ENCODE data around the gene TICAM1.
"Not testable (repeated sequence)": the region's sequence is repeated elsewhere in the genome, so short reads cannot be mapped to it uniquely, and the experiment has no call there.

TICAM1 gene

GRCh38 chr19:4791183-4792018 is 40.1 kb downstream of the TICAM1 start, which contains the start of gene FEM1A:
Gene FEM1A (plus strand): TSS chr19:4791734. CDS start chr19:4791855, 121 bp downstream.
- no peak for TF ChIP-seq JUND (IDR thresholded peaks at IDR 0.05; ENCODE audit: low read depth)
- DNase-seq (ENCODE audit: low read depth in 1 of 2, low spot score in 1 of 2): peak; percentile 89 to 100
- in situ Hi-C loops (cut with HindIII; ENCODE audit: low pct_unique_long_range_greater_than_20kb, low sequenced_read_pairs): no loop called here

DNA sequence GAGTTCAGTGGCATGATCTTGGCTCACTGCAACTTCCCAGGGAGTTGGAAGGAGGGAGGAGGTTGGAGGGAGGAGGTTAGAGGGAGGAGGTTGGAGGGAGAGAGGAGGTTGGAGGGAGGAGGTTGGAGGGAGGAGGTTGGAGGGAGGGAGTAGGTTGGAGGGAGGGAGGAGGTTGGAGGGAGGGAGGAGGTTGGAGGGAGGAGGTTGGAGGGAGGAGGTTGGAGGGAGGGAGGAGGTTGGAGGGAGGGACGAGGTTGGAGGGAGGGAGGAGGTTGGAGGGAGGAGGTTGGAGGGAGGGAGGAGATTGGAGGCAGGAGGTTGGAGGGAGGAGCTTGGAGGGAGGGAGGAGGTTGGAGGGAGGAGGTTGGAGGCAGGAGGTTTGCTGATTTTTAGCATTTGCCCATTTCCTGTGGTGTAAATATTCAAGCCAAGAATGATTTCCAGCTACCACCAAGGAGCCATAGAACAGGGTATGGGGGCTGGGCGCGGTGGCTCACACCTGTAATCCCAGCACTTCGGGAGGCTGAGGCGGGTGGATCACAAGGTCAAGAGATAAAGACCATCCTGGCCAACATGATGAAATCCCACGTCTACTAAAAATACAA is 45.0 kb downstream of the TICAM1 start:
- peak in 1 of 2 experiments; percentile 64 for DNase-seq (ENCODE audit: low read depth in 1 of 2, low spot score in 1 of 2)
- in situ Hi-C loops (cut with HindIII; ENCODE audit: low pct_unique_long_range_greater_than_20kb, low sequenced_read_pairs): not testable (repeated sequence)

GRCh38 chr19:4781801-4782200 is 49.7 kb downstream of the TICAM1 start:
- in situ Hi-C loops (cut with HindIII; ENCODE audit: low pct_unique_long_range_greater_than_20kb, low sequenced_read_pairs): no loop called here
- no peak for DNase-seq (ENCODE audit: low read depth in 1 of 2, low spot score in 1 of 2)
- TF ChIP-seq JUND (IDR thresholded peaks at IDR 0.05; ENCODE audit: low read depth): no peak

DNA sequence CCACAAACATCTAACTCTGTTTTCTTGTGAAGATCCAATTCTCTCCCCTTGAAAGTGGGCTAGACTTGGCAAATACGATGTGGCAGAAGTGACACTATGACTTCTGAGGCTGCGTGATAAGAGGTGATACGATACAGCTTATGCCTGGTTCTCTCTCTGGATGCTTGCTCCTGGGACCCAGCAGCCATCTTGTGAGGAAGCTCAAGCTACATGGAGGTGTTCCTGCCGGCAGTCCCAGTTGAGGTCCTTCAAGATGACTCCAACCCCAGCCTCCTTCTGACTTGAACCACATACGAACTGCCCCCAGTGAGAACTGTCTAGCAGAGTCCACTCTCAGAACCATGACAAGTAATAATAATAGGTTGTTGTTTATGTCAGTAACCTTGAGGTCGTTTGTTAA is 50.7 kb downstream of the TICAM1 start:
- TF ChIP-seq JUND (IDR thresholded peaks at IDR 0.05; ENCODE audit: low read depth): no peak
- DNase-seq (ENCODE audit: low read depth in 1 of 2, low spot score in 1 of 2): no peak
- in situ Hi-C loops (cut with HindIII; ENCODE audit: low pct_unique_long_range_greater_than_20kb, low sequenced_read_pairs): no loop called here

DNA sequence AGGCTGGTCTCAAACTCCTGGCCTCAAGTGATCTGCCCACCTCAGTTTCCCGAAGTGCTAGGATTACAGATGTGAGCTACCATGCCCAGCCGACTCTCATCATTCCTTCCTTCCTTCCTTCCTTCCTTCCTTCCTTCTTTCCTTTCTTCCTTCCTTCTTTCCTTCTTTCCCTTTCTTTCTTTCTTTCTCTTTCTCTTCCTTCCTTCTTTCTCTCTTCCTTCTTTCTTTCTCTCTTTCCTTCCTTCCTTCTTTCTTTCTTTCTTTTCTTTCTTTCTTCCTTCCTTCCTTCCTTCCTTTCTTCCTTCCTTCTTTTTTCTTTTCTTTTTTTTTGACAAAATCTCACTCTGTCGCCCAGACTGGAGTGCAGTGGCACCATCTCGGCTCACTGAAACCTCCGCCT is 53.4 kb downstream of the TICAM1 start:
- in situ Hi-C loops (cut with HindIII; ENCODE audit: low pct_unique_long_range_greater_than_20kb, low sequenced_read_pairs); DNase-seq (ENCODE audit: low read depth in 1 of 2, low spot score in 1 of 2): not testable (repeated sequence)

DNA sequence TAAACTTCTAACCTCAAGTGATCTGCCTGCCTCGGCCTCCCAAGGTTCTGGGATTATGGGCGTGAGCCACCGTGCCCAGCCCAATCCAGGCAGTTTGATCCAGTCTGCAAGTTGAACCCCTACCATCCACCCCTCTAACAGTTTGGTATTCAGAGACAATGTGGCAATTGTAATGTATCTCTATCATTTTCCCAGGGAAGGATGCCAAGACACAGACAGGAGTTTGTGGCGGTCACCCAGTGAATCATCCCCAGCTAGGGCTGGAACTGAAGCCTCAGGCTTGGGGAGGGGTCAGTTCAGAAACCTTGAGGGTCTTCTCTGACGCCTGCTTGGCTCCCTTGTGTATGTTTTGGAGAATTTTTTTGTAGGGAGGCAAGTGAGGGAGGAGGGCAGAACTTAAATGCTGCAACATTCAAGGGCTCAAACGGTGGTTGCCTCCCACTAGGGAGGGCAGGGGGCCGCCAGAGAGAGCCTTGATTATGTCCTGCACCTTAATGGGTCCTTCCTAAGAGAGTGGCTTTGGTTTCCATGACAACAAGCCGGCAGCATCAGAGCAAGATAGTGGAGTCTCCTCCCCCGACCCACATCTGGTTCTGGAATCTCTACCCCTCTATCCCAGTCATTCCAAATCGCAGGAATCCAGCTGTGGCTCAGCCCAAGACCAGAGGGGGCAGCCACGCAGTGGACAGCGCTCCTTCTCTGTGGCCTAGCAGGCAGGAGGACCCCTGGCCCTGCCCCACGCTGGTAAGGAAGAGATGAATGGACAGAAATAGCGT is 54.9 kb downstream of the TICAM1 start:
- in situ Hi-C loops (cut with HindIII; ENCODE audit: low pct_unique_long_range_greater_than_20kb, low sequenced_read_pairs): no loop called here
- no peak for TF ChIP-seq JUND (IDR thresholded peaks at IDR 0.05; ENCODE audit: low read depth)
- DNase-seq (ENCODE audit: low read depth in 1 of 2, low spot score in 1 of 2): no peak

GRCh38 chr19:4775627-4776152 is 55.8 kb downstream of the TICAM1 start:
- DNase-seq (ENCODE audit: low read depth in 1 of 2, low spot score in 1 of 2): peak in 1 of 2 experiments; percentile 40
- in situ Hi-C loops (cut with HindIII; ENCODE audit: low pct_unique_long_range_greater_than_20kb, low sequenced_read_pairs): no loop called here
- no peak for TF ChIP-seq JUND (IDR thresholded peaks at IDR 0.05; ENCODE audit: low read depth)

DNA sequence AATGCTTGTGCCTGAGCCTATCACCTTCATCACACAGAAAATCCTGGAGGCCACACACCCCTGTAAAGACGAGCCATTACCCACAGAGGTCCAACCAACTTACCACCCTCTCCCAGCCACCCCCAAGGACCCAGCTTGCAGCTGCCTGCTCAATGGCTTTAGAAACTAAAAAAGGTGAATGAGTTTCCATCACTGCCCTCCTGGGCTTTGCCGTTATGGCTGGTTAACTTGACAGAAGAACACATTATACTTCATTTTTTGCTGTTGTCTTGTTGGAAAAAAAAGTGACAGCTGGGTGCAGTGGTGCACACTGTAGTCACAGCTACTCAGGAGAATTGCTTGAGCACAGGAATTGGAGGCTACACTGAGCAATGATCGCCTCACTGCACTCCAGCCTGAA is 57.4 kb downstream of the TICAM1 start:
- in situ Hi-C loops (cut with HindIII; ENCODE audit: low pct_unique_long_range_greater_than_20kb, low sequenced_read_pairs): no loop called here
- TF ChIP-seq JUND (IDR thresholded peaks at IDR 0.05; ENCODE audit: low read depth): no peak

DNA sequence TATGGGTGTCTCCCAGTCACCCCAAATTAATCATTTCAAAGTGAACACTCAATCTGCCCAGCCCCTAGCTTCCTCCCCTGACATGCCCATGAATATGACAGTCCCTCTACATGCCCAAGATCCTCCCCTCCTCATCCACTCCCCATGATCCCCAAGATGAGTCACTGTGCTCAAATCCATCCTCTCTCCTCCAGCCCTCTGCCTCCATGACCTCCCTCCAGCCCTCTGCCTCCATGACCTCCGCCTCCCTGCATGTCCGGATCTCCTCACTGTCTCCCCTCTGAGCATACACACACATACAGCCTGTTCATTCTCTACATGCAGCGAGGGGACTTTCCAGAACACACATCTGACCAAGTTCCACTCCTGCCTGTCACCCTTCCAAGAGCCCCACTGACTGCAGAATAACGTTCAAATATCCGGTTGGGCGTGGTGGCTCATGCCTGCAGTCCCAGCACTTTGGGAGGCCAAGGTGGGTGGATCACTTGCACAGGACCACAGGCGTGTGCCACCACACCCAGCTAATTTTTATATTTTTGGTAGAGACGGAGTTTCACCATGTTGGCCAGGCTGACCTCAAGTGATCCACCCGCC is 58.4 kb downstream of the TICAM1 start:
- DNase-seq (ENCODE audit: low read depth in 1 of 2, low spot score in 1 of 2): no peak
- no peak for TF ChIP-seq JUND (IDR thresholded peaks at IDR 0.05; ENCODE audit: low read depth)
- in situ Hi-C loops (cut with HindIII; ENCODE audit: low pct_unique_long_range_greater_than_20kb, low sequenced_read_pairs): no loop called here

More for the DNA sequence above, 57.4 kb downstream of the TICAM1 start:
- DNase-seq (ENCODE audit: low read depth in 1 of 2, low spot score in 1 of 2): no peak

GRCh38 chr19:4772566-4772965 is 58.9 kb downstream of the TICAM1 start:
- no peak for DNase-seq (ENCODE audit: low read depth in 1 of 2, low spot score in 1 of 2)
- in situ Hi-C loops (cut with HindIII; ENCODE audit: low pct_unique_long_range_greater_than_20kb, low sequenced_read_pairs): no loop called here
- no peak for TF ChIP-seq JUND (IDR thresholded peaks at IDR 0.05; ENCODE audit: low read depth)

GRCh38 chr19:4768934-4769777 is 62.4 kb downstream of the TICAM1 start:
- peak; percentile 52 to 92 for DNase-seq (ENCODE audit: low read depth in 1 of 2, low spot score in 1 of 2)
- TF ChIP-seq JUND (IDR thresholded peaks at IDR 0.05; ENCODE audit: low read depth): no peak
- in situ Hi-C loops (cut with HindIII; ENCODE audit: low pct_unique_long_range_greater_than_20kb, low sequenced_read_pairs): no loop called here

Measured in T47D (cell line).